ENCODE data around the gene OR6B2. TPM values are rescaled to one million over a fixed set of nuclear protein-coding genes. Genes with fewer than 3 reads are reported as not detected.
A peak's percentile ranks its signal among the peaks of the same experiment; 100 is the strongest.

The OR6B2 gene
- polyA plus RNA-seq, 3 donors = not detected

GRCh38 chr2:240056678-240057077, 26.4 kb upstream of the OR6B2 start:
- 96% methylated on average over 11 of the region's 11 CpGs for WGBS (ENCODE audit: insufficient coverage)
- H3K9ac ChIP-seq (ENCODE audit: insufficient read depth, low read length, poor library complexity, severe bottlenecking) = no peak overlapping the region
- Mint-ChIP-seq H3K27me3 (ENCODE audit: low read depth in 3 of 3) (peaks cover 9 to 42% (median 18%) of the 10 kb centered on the region in 3 donors), H3K27ac (no peak overlapping the region), H3K4me3 (no peak overlapping the region), H3K4me1 (no peaks in the 10 kb centered on the region), H3K9me3 (peaks cover 0 to 2% (median 0%) of the 10 kb centered on the region in 7 donors), H3K36me3 (no peaks in the 10 kb centered on the region)
- H3K27me3 ChIP-seq (ENCODE audit: control insufficient read depth in 2 of 2, insufficient read depth in 2 of 2, low read length in 2 of 2) = peaks cover 0 to 14% of the 10 kb centered on the region in 2 donors
- intact Hi-C loops (cut with micrococcal nuclease) = no loop called here
- no peak overlapping the region for H3K4me2 ChIP-seq (replicated peaks; ENCODE audit: extremely low read depth, low read length, poor library complexity, severe bottlenecking)
- no peak overlapping the region for H3K4me3 ChIP-seq (replicated peaks in 1 of 3; ENCODE audit: low read depth in 2 of 3, low read length in 3 of 3)
- no peak for DNase-seq
- H2AFZ ChIP-seq (ENCODE audit: insufficient read depth, low read depth, low read length, poor library complexity, severe bottlenecking) = no peak overlapping the region
- no peak for TF ChIP-seq CTCF (IDR thresholded peaks at IDR 0.05)
- no peaks in the 10 kb centered on the region for H3K36me3 ChIP-seq (replicated peaks in 1 of 2; ENCODE audit: control insufficient read depth in 1 of 2, insufficient read depth in 2 of 2, low read length in 2 of 2)
- no peaks in the 10 kb centered on the region for H4K20me1 ChIP-seq (ENCODE audit: insufficient read depth, low read length)
- no peaks in the 10 kb centered on the region for H3K79me2 ChIP-seq (ENCODE audit: insufficient read depth, low read length)
- H3K27ac ChIP-seq (ENCODE audit: low read depth in 1 of 2, low read length in 2 of 2) = no peak overlapping the region
- H3K4me1 ChIP-seq (ENCODE audit: control insufficient read depth in 1 of 2, insufficient read depth in 2 of 2, low read length in 2 of 2) = no peaks in the 10 kb centered on the region
- H3K9me3 ChIP-seq (replicated peaks in 1 of 2; ENCODE audit: control insufficient read depth in 1 of 2, insufficient read depth in 1 of 2, low read length in 2 of 2) = no peaks in the 10 kb centered on the region

GRCh38 chr2:240055177-240055917, 25.1 kb upstream of the OR6B2 start:
- Histone ChIP-seq H4K20me1 (ENCODE audit: insufficient read depth, low read length) (no peaks in the 10 kb centered on the region), H3K4me2 (replicated peaks; ENCODE audit: extremely low read depth, low read length, poor library complexity, severe bottlenecking) (no peak overlapping the region), H2AFZ (ENCODE audit: insufficient read depth, low read depth, low read length, poor library complexity, severe bottlenecking) (no peak overlapping the region), H3K9ac (ENCODE audit: insufficient read depth, low read length, poor library complexity, severe bottlenecking) (no peak overlapping the region), H3K36me3 (replicated peaks in 1 of 2; ENCODE audit: control insufficient read depth in 1 of 2, insufficient read depth in 2 of 2, low read length in 2 of 2) (no peaks in the 10 kb centered on the region), H3K27ac (ENCODE audit: low read depth in 1 of 2, low read length in 2 of 2) (no peak overlapping the region), H3K9me3 (replicated peaks in 1 of 2; ENCODE audit: control insufficient read depth in 1 of 2, insufficient read depth in 1 of 2, low read length in 2 of 2) (no peaks in the 10 kb centered on the region), H3K27me3 (ENCODE audit: control insufficient read depth in 2 of 2, insufficient read depth in 2 of 2, low read length in 2 of 2) (peaks cover 0 to 20% of the 10 kb centered on the region in 2 donors), H3K79me2 (ENCODE audit: insufficient read depth, low read length) (no peaks in the 10 kb centered on the region), H3K4me3 (replicated peaks in 1 of 3; ENCODE audit: low read depth in 2 of 3, low read length in 3 of 3) (no peak overlapping the region), H3K4me1 (ENCODE audit: control insufficient read depth in 1 of 2, insufficient read depth in 2 of 2, low read length in 2 of 2) (no peaks in the 10 kb centered on the region)
- Mint-ChIP-seq H3K9me3 (peaks cover 0 to 2% (median 0%) of the 10 kb centered on the region in 7 donors), H3K4me3 (no peak overlapping the region), H3K27ac (peak overlapping the region in 1 of 7 donors; percentile 3), H3K36me3 (no peaks in the 10 kb centered on the region), H3K4me1 (no peaks in the 10 kb centered on the region), H3K27me3 (ENCODE audit: low read depth in 3 of 3) (peaks cover 14 to 48% (median 22%) of the 10 kb centered on the region in 3 donors)
- 54% methylated on average over 8 of the region's 13 CpGs for WGBS (ENCODE audit: insufficient coverage)
- intact Hi-C loops (cut with micrococcal nuclease) = no loop called here
- TF ChIP-seq CTCF (IDR thresholded peaks at IDR 0.05) = no peak
- DNase-seq = no peak
